HG02798 (cell line): Measurements from ENCODE around the gene IGSF3.
A peak's percentile ranks its signal among the peaks of the same experiment; 100 is the strongest.
"Not testable (repeated sequence)": the region's sequence is repeated elsewhere in the genome, so short reads cannot be mapped to it uniquely, and the experiment has no call there.

Source experiments
- ATAC-seq: cut with Tn5 transposase; IDR thresholded peaks from one replicate; pipeline ENCODE4 v1.9.1; 2021; ENCODE audit warnings: mild to moderate bottlenecking; ENCODE audit not compliant: unreplicated experiment, poor library complexity

IGSF3 gene

GRCh38 chr1:116564426-116564825 is 103.1 kb downstream of the IGSF3 start:
- ATAC-seq: no peak

GRCh38 chr1:116562465-116562864 is 105.1 kb downstream of the IGSF3 start:
- ATAC-seq: not testable (repeated sequence)

GRCh38 chr1:116561563-116561962 is 106.0 kb downstream of the IGSF3 start:
- no peak for ATAC-seq

- peak; percentile 26 for ATAC-seq
Observed at GRCh38 chr1:116560704-116561490, 106.6 kb downstream of the IGSF3 start.

- peak; percentile 50 for ATAC-seq
Observed at GRCh38 chr1:116559304-116559761, 108.2 kb downstream of the IGSF3 start.

- no peak for ATAC-seq
Observed at GRCh38 chr1:116558571-116558970, 109.0 kb downstream of the IGSF3 start.

GRCh38 chr1:116558140-116558549 is 109.4 kb downstream of the IGSF3 start:
- peak; percentile 31 for ATAC-seq

- no peak for ATAC-seq
Observed at GRCh38 chr1:116557323-116557878, 110.1 kb downstream of the IGSF3 start.

GRCh38 chr1:116556289-116557006 is 111.1 kb downstream of the IGSF3 start:
- ATAC-seq: peak; percentile 60

GRCh38 chr1:116554924-116555323 is 112.6 kb downstream of the IGSF3 start:
- ATAC-seq: no peak

GRCh38 chr1:116553386-116554115 is 114.0 kb downstream of the IGSF3 start:
- ATAC-seq: no peak

- no peak for ATAC-seq
Observed at GRCh38 chr1:116546354-116546977, 121.1 kb downstream of the IGSF3 start.

- peak; percentile 1 for ATAC-seq
Observed at GRCh38 chr1:116545359-116545705, 122.2 kb downstream of the IGSF3 start.

GRCh38 chr1:116544588-116545358 is 122.8 kb downstream of the IGSF3 start:
- peak; percentile 53 for ATAC-seq

GRCh38 chr1:116540088-116540487 is 127.4 kb downstream of the IGSF3 start:
- ATAC-seq: peak; percentile 42

- ATAC-seq: peak; percentile 81
Observed at GRCh38 chr1:116538544-116538943, 129.0 kb downstream of the IGSF3 start.

- ATAC-seq: no peak
Observed at GRCh38 chr1:116537898-116538297, 129.6 kb downstream of the IGSF3 start.

- no peak for ATAC-seq
Observed at GRCh38 chr1:116537040-116537831, 130.3 kb downstream of the IGSF3 start.
